Endothelial cell of umbilical vein (primary cell): ENCODE results near the gene PLEKHG4B. TPM values are rescaled to one million over a fixed set of nuclear protein-coding genes. Genes with fewer than 3 reads are reported as not detected.

ENCODE experiments used
- BruUV-seq: library from RNA; stranded (reverse); fragments of 400-500 nt; replicated peaks from 2 replicates; lab custom pipeline; 2021; lab: Mats Ljungman, UMichigan
- CTCF ChIA-PET: fragments of 300-600, 350-600 bp; sonication (Branson Sonifier 250); formaldehyde crosslinking; loops from one replicate; lab custom pipeline; 2021; ENCODE audit warnings: antibody characterized with exemption, inconsistent platforms; lab: Charles Lee
- POLR2A ChIA-PET: fragments of 300-600, 350-600 bp; sonication (Branson Sonifier 250); formaldehyde crosslinking; loops from one replicate; lab custom pipeline; 2021; ENCODE audit warnings: antibody characterized with exemption, inconsistent platforms; lab: Charles Lee
- DNase-seq: peaks from one replicate; pipeline ENCODE4 v3.0.0-alpha.2; 2011; ENCODE audit warnings: low read depth, low spot score
- FAIRE-seq: peaks from 2 replicates; lab custom pipeline; 2011; peaks lifted over from hg19 to GRCh38; lab: Jason Lieb, UNC
- H2AFZ ChIP-seq: 2 replicates; pipeline ENCODE4 v1.6.0; 2012; ENCODE audit warnings: low read depth, low read length, control low read depth, inconsistent platforms
- H3K27ac ChIP-seq: 2 replicates; pipeline ENCODE4 v1.5.1; 2011; ENCODE audit warnings: low read depth, mild to moderate bottlenecking, control low read depth, low read length, moderate library complexity; ENCODE audit not compliant: insufficient read depth
- H3K27me3 ChIP-seq, 2 experiments: 2 replicates each; pipeline versions ENCODE4 v1.6.0 to v1.6.1; 2011; ENCODE audit warnings: low read length in 2 of 2, mixed read lengths in 1 of 2; ENCODE audit not compliant: control insufficient read depth in 2 of 2, insufficient read depth in 2 of 2
- H3K36me3 ChIP-seq, 2 experiments: 2 replicates in 1 of 2; 3 replicates in 1 of 2; pipeline ENCODE4 v1.5.1; 2011; ENCODE audit warnings: low read length in 2 of 2, mild to moderate bottlenecking in 1 of 2, moderate library complexity in 1 of 2; ENCODE audit not compliant: control insufficient read depth in 2 of 2, insufficient read depth in 2 of 2; ENCODE audit errors: extremely low read depth in 1 of 2
- H3K4me1 ChIP-seq: 3 replicates; pipeline ENCODE4 v1.5.1; 2011; ENCODE audit warnings: mild to moderate bottlenecking, low read length; ENCODE audit not compliant: control insufficient read depth, insufficient read depth; ENCODE audit errors: extremely low read depth
- H3K4me2 ChIP-seq: 2 replicates; pipeline ENCODE4 v1.6.1; 2011; ENCODE audit warnings: low read length, control low read depth, mixed read lengths; ENCODE audit not compliant: insufficient read depth
- H3K4me3 ChIP-seq, 3 experiments: fragments of 200-600 bp in 1 of 3; sonication (generic), shearing (Covaris generic) in 1 of 3; replicated peaks in 1 of 3; 2 replicates each; pipeline ENCODE4 v1.5.1; 2011 to 2016; ENCODE audit warnings: control low read depth in 3 of 3, low read length in 3 of 3, mild to moderate bottlenecking in 2 of 3, inconsistent platforms in 1 of 3, low read depth in 1 of 3, moderate library complexity in 1 of 3; ENCODE audit not compliant: insufficient read depth in 1 of 3
- H3K79me2 ChIP-seq: 2 replicates; pipeline ENCODE4 v1.6.0; 2012; ENCODE audit warnings: low read length, inconsistent platforms; ENCODE audit not compliant: control insufficient read depth, insufficient read depth
- H3K9ac ChIP-seq: replicated peaks from 2 replicates; pipeline ENCODE3; 2011; ENCODE audit warnings: low read length, control low read depth; ENCODE audit not compliant: insufficient read depth; ENCODE audit errors: extremely low read depth
- H3K9me1 ChIP-seq: replicated peaks from 3 replicates; pipeline ENCODE4 v1.6.0; 2011; ENCODE audit warnings: mild to moderate bottlenecking, low read length; ENCODE audit not compliant: control insufficient read depth, insufficient read depth; ENCODE audit errors: extremely low read depth
- H3K9me3 ChIP-seq: replicated peaks from 2 replicates; pipeline ENCODE4 v1.5.1; 2012; ENCODE audit warnings: low read length, inconsistent platforms; ENCODE audit not compliant: control insufficient read depth, insufficient read depth
- H4K20me1 ChIP-seq: replicated peaks from 2 replicates; pipeline ENCODE3; 2011; ENCODE audit warnings: mild to moderate bottlenecking, low read length; ENCODE audit not compliant: control insufficient read depth, insufficient read depth; ENCODE audit errors: extremely low read depth
- EZH2 ChIP-seq: IDR thresholded peaks from 2 replicates; pipeline ENCODE4 v1.6.1; 2012; ENCODE audit warnings: borderline replicate concordance, low read depth, mild to moderate bottlenecking, moderate library complexity, low read length, inconsistent platforms; ENCODE audit not compliant: severe bottlenecking
- FOS ChIP-seq: IDR thresholded peaks from 2 replicates; pipeline ENCODE4 v1.6.1; 2011; ENCODE audit warnings: mild to moderate bottlenecking, low read length, moderate library complexity, borderline replicate concordance; ENCODE audit not compliant: insufficient read depth
- GATA2 ChIP-seq: IDR thresholded peaks from 2 replicates; pipeline ENCODE4 v1.7.0; 2011; ENCODE audit warnings: low read depth, mild to moderate bottlenecking, moderate library complexity, mixed read lengths, low read length; ENCODE audit not compliant: insufficient read length, insufficient read depth
- JUN ChIP-seq: IDR thresholded peaks from 2 replicates; pipeline ENCODE4 v1.6.1; 2011; ENCODE audit warnings: borderline replicate concordance, low read depth; ENCODE audit not compliant: insufficient read length, insufficient read depth
- MYC ChIP-seq: IDR thresholded peaks from one replicate; pipeline ENCODE4 v1.6.1; 2011; ENCODE audit warnings: mild to moderate bottlenecking, low read depth, low read length
- POLR2A ChIP-seq: IDR thresholded peaks from 2 replicates; pipeline ENCODE4 v1.6.1; 2012; ENCODE audit warnings: low read depth, mild to moderate bottlenecking, control low read depth, low read length
- POLR2AphosphoS5 ChIP-seq: IDR thresholded peaks from 2 replicates; pipeline ENCODE4 v1.6.1; 2012; ENCODE audit warnings: low read depth, mild to moderate bottlenecking, control low read depth, low read length, moderate library complexity; ENCODE audit not compliant: insufficient read depth
- dilution Hi-C: fragments of 300-500 bp; cut with MboI; formaldehyde crosslinking; loops from one replicate; pipeline ENCODE4 v1.15.0; 2019; ENCODE audit warnings: low sequenced_read_pairs; ENCODE audit not compliant: extremely low pct_ligation_motif_present
- intact Hi-C: fragments of 100-400 bp; cut with micrococcal nuclease; formaldehyde crosslinking; loops from one replicate; pipeline ENCODE4 v1.10.0; 2022
- polyA plus RNA-seq, 4 experiments: library from polyadenylated mRNA; depleted of rRNA in 3 of 4; stranded (reverse) in 3 of 4; unstranded in 1 of 4; fragments of >200 nt; gene quantifications; 2 replicates each; pipeline versions ENCODE4 v1.2.1 to v1.2.3, GENCODE V29; 2011 to 2012; ENCODE audit warnings: missing spikeins in 1 of 4
- total RNA-seq: library from RNA; stranded (reverse); gene quantifications from 2 replicates; pipeline ENCODE4 v1.2.3, GENCODE V29; 2021
- TF ChIP-seq, protein P1 (sequence below), 2 donors: IDR thresholded peaks; 1 replicate in 1 of 2; 2 replicates in 1 of 2; pipeline ENCODE4 v1.5.1; 2011; ENCODE audit warnings: low read length in 2 of 2, mild to moderate bottlenecking in 2 of 2, moderate library complexity in 2 of 2, control low read depth in 1 of 2, inconsistent platforms in 1 of 2, low read depth in 1 of 2; ENCODE audit not compliant: insufficient read depth in 1 of 2; ENCODE audit errors: extremely low read depth in 1 of 2
- TF ChIP-seq, protein P2 (sequence below): IDR thresholded peaks from 2 replicates; pipeline ENCODE4 v1.6.1; 2011; ENCODE audit not compliant: insufficient read depth, insufficient read length

PLEKHG4B gene
- total and polyA plus RNA-seq, 2 donors (not counting 3 experiments of a cell fraction or from before 2014, with no cell fraction given), result not detected

DNA sequence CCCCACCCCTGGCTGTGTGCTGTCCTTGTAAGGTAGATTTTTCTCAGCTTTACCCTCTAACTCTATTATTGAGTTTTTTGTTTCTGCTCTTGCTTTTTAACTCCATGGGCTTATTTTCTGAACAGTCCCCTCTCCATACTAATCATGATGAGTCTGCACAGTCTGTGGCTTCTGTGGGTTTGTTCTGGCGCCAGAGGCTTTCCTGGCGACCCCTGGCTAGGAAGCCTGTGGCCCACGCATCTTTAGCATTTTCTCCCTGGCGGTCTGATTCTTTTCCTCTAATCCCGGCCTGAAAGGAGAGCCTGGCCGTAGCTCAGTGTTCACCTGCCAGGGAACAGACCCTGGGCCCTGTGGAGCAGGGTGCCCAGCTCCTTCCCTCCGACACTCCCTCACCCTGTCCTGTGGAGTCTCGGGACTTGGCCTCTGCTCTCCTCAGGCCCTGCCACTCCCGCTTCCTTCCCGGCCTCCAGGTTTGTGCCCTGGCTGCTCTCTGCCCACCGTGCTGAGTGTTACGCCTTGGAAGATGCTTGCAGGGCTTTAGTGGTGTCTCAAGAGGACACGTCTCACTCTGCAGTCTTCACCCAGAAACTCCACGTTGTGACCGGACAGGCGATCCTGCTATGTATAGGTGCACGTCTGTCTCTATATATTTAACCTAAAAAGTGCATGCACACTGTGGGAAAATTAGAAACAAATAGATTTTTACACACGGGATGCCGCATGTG is 67.6 kb downstream of the PLEKHG4B start:
- Histone ChIP-seq H3K9me1 (no peaks in the 10 kb centered on the region), H3K9ac (no peak overlapping the region), H4K20me1 (no peaks in the 10 kb centered on the region), H3K36me3 (no peaks in the 10 kb centered on the region), H3K4me3 (no peak overlapping the region), H3K4me1 (no peaks in the 10 kb centered on the region), H3K9me3 (no peaks in the 10 kb centered on the region), H3K4me2 (no peak overlapping the region), H3K79me2 (no peaks in the 10 kb centered on the region), H3K27me3 (no peaks in the 10 kb centered on the region), H2AFZ (no peak overlapping the region), H3K27ac (no peak overlapping the region)
- intact Hi-C loops (no loop called here), dilution Hi-C loops (no loop called here)
- ChIA-PET CTCF (no interaction called here), POLR2A (no interaction called here)
- TF ChIP-seq FOS (no peak), EZH2 (no peak), POLR2A (no peak), POLR2AphosphoS5 (no peak), MYC (no peak), JUN (no peak), GATA2 (no peak)
- TF ChIP-seq, protein P1, sequence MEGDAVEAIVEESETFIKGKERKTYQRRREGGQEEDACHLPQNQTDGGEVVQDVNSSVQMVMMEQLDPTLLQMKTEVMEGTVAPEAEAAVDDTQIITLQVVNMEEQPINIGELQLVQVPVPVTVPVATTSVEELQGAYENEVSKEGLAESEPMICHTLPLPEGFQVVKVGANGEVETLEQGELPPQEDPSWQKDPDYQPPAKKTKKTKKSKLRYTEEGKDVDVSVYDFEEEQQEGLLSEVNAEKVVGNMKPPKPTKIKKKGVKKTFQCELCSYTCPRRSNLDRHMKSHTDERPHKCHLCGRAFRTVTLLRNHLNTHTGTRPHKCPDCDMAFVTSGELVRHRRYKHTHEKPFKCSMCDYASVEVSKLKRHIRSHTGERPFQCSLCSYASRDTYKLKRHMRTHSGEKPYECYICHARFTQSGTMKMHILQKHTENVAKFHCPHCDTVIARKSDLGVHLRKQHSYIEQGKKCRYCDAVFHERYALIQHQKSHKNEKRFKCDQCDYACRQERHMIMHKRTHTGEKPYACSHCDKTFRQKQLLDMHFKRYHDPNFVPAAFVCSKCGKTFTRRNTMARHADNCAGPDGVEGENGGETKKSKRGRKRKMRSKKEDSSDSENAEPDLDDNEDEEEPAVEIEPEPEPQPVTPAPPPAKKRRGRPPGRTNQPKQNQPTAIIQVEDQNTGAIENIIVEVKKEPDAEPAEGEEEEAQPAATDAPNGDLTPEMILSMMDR (IDR thresholded peaks at IDR 0.05; ENCODE audit: extremely low read depth in 1 of 2, insufficient read depth in 1 of 2, low read depth in 1 of 2, low read length in 2 of 2), result no peak
- TF ChIP-seq, protein P2, sequence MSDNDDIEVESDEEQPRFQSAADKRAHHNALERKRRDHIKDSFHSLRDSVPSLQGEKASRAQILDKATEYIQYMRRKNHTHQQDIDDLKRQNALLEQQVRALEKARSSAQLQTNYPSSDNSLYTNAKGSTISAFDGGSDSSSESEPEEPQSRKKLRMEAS, result no peak
- DNase-seq (no peak), FAIRE-seq (no peak)
- no TSS peak for BruUV-seq
